Forelimb muscle (tissue), 1 donor: Measurements from ENCODE around the gene TMEM95. TPM values are rescaled to one million over a fixed set of nuclear protein-coding genes. Genes with fewer than 3 reads are reported as not detected.

ENCODE experiments used
- DNase-seq: peaks from one replicate; pipeline ENCODE4 v3.0.0-alpha.2; 2013; ENCODE audit warnings: low read depth
- polyA plus RNA-seq: library from polyadenylated mRNA; unstranded; fragments of 120-200 nt; gene quantifications from one replicate; pipeline ENCODE4 v1.2.1, GENCODE V29; 2013; ENCODE audit not compliant: insufficient read length

Gene TMEM95
- polyA plus RNA-seq, 1 donor: not detected

DNA sequence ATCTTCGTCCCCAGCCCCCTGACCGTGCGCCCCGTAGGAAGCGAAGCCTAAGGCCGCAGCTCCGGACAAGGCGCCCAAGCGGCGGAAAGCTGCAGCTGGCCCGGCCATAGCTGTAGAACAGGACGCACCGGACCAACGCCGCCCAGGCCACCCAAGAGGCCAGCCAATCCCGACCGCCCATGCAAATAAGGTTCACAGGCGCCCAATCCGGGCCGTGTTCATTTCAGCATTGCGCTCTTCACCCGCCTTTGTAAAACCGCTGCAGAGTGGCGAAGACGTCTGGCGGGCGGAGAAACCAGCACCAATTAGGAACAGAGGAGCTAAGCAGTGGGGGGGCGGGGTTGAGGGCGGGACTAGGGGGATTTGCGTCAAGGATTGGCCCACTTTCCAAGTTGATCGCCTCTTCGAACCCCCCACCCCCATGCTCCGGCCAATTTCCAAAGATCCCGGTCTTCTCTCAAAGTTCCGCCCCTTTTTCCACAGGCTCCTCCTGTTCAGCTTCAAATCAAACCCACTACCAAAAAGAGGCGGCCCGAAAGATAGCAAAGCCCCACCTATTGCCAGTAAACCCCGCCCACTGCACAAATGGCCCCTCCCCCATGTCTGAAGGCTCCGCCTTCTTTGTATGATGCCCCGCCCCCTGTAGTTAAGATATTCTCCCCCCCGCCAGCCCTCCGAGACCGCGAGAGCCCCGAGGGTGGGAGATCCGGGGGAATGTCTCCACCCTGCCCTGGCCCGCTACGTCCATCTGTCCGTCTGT is 49.2 kb downstream of the TMEM95 start, which contains the start of gene TMEM256:
TSS of gene TMEM256 (minus strand) at position 121 of the 760 bp plus-strand sequence. CDS start at position 108, 13 bp downstream.
- DNase-seq: peak; percentile 97

DNA sequence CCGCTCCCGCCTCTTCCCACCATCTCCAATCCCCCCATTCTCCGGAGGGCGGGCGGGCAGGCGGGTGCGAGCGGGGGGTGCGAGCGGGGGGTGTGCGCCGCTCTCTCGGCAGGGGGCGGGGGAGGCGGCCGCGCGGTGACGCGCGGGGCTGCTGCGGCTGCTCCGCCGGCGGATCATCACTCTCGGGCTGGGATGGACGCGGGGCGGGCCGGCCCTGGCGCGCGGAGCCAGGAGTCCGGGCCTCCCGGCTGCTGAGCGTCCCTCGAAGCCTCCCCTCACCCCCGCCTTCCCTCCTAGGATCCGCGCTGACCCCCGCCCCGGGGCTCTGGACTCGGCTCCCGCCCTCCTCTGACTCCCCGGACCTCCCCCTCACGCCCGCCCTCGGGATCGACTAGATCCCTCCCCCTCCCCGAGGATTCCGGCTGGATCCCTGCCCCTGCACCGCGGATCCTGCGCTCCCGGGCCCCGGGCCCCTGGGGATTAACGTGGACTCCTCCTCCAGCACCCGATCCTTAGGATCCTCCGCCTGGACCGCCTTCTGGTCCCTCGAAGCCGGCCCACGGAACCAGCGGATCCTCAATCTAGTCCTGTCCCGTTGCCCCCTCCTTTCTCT is 49.9 kb downstream of the TMEM95 start:
- no peak for DNase-seq

- no peak for DNase-seq
Observed at GRCh38 chr17:7405350-7406234, 50.6 kb downstream of the TMEM95 start.

- DNase-seq: no peak
Observed at GRCh38 chr17:7406235-7406825, 51.4 kb downstream of the TMEM95 start.

Other genes with a start within 250 kb of the TMEM95 start
- 0.11 TPM for gene ASGR2, start 240.3 kb upstream of the TMEM95 start, polyA plus RNA-seq
- 2.3 TPM for gene ASGR1, start 175.8 kb upstream of the TMEM95 start, polyA plus RNA-seq
- 18.0 TPM for gene DLG4, start 135.3 kb upstream of the TMEM95 start, polyA plus RNA-seq
- 243 TPM for gene ACADVL, start 135.2 kb upstream of the TMEM95 start, polyA plus RNA-seq
- gene DVL2, start 120.6 kb upstream of the TMEM95 start, polyA plus RNA-seq: 36.2 TPM
- gene PHF23, start 115.7 kb upstream of the TMEM95 start, polyA plus RNA-seq: 35.7 TPM
- 246 TPM for gene GABARAP, start 112.7 kb upstream of the TMEM95 start, polyA plus RNA-seq
- 187 TPM for gene CTDNEP1, start 103.4 kb upstream of the TMEM95 start, polyA plus RNA-seq
- gene ELP5, start 102.9 kb upstream of the TMEM95 start, polyA plus RNA-seq: 48.5 TPM
- 0.99 TPM for gene CLDN7, start 92.7 kb upstream of the TMEM95 start, polyA plus RNA-seq
- gene SLC2A4, start 73.4 kb upstream of the TMEM95 start, polyA plus RNA-seq: 39.2 TPM
- 2.4 TPM for gene YBX2, start 60.5 kb upstream of the TMEM95 start, polyA plus RNA-seq
- 281 TPM for gene EIF5A, start 47.5 kb upstream of the TMEM95 start, polyA plus RNA-seq
- 60.5 TPM for gene GPS2, start 39.8 kb upstream of the TMEM95 start, polyA plus RNA-seq
- gene NEURL4, start 25.8 kb upstream of the TMEM95 start, polyA plus RNA-seq: 18.7 TPM
- 11.3 TPM for gene ACAP1, start 18.6 kb upstream of the TMEM95 start, polyA plus RNA-seq
- gene KCTD11, start 3.0 kb upstream of the TMEM95 start, polyA plus RNA-seq: 6.5 TPM
- gene TNK1, start 25.9 kb downstream of the TMEM95 start, polyA plus RNA-seq: 0.71 TPM
- gene PLSCR3, start 39.4 kb downstream of the TMEM95 start, polyA plus RNA-seq: 27.7 TPM
- gene TMEM256, start 48.9 kb downstream of the TMEM95 start, polyA plus RNA-seq: 55.6 TPM
- 24.5 TPM for gene NLGN2, start 52.7 kb downstream of the TMEM95 start, polyA plus RNA-seq
- not detected for gene SPEM1, start 65.2 kb downstream of the TMEM95 start, polyA plus RNA-seq
- not detected for gene SPEM2, start 70.5 kb downstream of the TMEM95 start, polyA plus RNA-seq
- gene SPEM3, start 73.7 kb downstream of the TMEM95 start, polyA plus RNA-seq: not detected
- gene TMEM102, start 80.3 kb downstream of the TMEM95 start, polyA plus RNA-seq: 0.87 TPM
- 1.4 TPM for gene FGF11, start 84.4 kb downstream of the TMEM95 start, polyA plus RNA-seq
- 89.3 TPM for gene CHRNB1, start 89.9 kb downstream of the TMEM95 start, polyA plus RNA-seq
- gene ZBTB4, start 124.5 kb downstream of the TMEM95 start, polyA plus RNA-seq: 25.1 TPM
- 0.15 TPM for gene SLC35G6, start 126.3 kb downstream of the TMEM95 start, polyA plus RNA-seq
- gene POLR2A, start 129.2 kb downstream of the TMEM95 start, polyA plus RNA-seq: 53.3 TPM
- 25.8 TPM for gene TNFSF12, start 193.9 kb downstream of the TMEM95 start, polyA plus RNA-seq
- 2.6 TPM for gene TNFSF13, start 203.6 kb downstream of the TMEM95 start, polyA plus RNA-seq
- 31.7 TPM for gene SENP3, start 206.8 kb downstream of the TMEM95 start, polyA plus RNA-seq
- 25.6 TPM for gene CD68, start 224.5 kb downstream of the TMEM95 start, polyA plus RNA-seq
- 43.1 TPM for gene MPDU1, start 228.7 kb downstream of the TMEM95 start, polyA plus RNA-seq
- 1.7 TPM for gene SOX15, start 234.9 kb downstream of the TMEM95 start, polyA plus RNA-seq